OCI-M2 (cell line): ENCODE measurements around the gene COG6.

Experiments
- DNase-seq: peaks from one replicate; lab custom pipeline; 2025; ENCODE audit not compliant: unreplicated experiment; lab: John Stamatoyannopoulos, UW

The COG6 gene

DNA sequence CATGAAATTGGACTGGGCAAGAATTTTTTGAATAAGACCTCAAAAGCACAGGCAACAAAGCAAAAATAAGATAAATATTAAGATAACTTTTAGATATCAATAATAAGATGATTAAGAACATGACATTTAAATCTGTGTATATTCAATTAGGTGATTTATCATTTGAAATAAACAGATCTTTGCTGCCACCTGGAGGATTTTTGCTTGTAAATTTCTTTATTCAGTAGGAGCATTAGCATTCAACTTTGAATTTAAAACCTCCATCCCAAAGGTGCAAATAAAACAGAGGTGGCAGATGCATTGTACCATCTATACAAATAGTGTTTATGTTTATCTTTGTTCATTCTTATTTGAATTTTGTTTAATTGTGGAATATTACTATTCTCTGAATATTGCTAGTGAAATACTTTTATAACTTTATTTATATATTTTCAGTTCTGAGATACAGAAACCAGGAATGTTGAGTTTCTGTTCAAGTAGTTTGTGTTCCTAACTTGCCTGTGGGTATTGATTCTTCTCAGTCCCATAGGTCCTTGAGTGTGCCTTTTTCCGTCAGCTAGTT, 20.9 kb downstream of the COG6 start:
- DNase-seq, result no peak

DNA sequence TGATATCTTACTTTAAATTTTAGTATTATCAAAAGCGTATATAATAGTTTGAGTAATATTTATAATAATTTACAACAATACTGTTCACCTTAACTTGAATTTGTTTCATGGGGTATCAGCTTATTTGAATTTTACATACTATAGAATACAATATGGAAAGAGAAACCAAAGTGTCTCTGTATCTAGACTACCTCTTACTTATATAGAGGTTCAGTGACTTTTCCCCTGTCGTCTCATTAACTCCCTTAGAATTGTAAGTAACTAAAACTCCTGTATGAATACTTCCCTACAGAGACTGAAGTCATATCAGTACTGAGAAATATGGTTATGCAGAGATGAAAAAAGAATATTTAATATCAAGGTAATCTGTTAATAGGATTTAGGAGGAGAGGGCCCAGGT, 26.8 kb downstream of the COG6 start:
- no peak for DNase-seq

DNA sequence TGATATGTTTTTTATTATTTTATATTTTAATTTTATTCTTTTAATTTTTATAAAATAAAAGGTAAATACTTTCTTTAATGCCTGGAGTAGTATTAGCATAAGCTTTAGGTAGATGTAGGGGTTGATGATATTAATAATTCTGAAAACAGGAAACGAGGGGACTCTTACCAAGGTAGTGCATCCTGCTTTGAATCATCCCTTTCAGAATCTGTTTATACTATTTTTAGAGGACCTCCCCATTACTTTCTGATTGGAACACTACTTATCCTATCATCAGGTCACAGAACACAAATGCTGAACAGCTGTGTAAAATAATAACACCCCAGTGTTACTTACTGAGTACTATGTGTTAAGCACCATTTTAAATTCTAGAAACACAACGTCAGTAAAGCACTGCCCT, 27.3 kb downstream of the COG6 start:
- no peak for DNase-seq

DNA sequence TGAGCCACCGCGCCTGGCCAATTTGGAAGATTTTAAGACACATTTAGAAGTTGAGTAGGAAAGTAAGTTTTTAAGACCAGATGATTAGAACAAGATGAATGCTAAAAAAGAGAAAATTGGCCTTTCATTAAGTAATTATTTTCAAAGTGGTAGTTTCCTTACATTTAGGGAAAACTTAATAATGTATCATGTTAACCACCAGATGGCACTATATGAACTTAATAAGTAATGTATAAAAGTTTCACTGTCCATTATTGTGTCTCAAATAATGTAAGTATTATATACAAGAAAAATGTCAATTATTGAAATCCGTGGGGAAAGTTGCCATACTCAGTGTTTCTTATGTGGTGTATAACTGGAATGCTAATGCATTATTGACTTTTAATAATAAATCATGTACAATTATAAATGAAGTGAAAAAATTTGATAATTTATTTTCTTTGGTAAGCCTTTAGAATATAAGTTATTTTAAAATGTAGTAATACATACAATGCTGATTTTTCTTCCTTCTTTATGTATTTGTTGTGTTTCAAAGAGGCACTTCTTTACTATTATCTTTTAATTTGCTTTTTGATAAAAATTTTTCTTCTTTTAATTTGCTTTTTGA, 29.2 kb downstream of the COG6 start:
- DNase-seq, result no peak

DNA sequence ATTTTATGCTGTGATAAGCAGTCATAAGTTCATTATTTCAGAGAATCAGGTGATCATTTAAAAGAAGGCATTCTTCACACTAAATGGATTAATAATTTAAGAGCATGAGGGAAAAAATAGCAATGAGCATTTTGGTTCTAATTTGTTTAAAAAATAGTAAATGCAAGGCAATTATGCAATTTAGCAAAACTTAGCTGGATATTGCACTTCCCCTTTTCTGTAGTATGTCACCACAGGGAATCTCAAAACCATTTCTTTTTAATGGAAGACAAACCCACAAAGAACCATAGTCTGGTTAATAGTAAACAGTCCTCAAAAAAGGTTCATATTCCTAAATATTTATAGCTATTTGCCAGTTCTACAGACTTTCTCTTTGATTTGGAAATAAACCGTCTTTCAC, 30.2 kb downstream of the COG6 start:
- DNase-seq, result no peak

DNA sequence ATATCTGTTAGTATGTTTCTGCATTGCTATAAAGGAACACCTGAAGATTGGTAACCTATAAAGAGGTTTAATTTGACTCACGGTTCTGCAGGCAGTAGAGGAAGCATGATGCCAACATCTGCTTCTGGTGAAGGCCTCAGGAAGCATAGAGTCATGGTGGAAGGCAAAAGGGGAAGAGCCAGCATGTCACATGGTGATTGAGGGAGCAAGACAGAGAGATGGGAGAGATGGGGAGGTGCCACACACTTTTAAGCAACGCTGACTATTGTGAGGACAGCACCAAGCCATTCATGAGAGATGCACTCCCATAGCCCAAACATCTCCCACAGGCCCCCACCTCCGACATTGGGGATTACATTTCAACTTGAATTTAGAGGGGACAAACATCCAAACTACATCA, 32.8 kb downstream of the COG6 start:
- no peak for DNase-seq

DNA sequence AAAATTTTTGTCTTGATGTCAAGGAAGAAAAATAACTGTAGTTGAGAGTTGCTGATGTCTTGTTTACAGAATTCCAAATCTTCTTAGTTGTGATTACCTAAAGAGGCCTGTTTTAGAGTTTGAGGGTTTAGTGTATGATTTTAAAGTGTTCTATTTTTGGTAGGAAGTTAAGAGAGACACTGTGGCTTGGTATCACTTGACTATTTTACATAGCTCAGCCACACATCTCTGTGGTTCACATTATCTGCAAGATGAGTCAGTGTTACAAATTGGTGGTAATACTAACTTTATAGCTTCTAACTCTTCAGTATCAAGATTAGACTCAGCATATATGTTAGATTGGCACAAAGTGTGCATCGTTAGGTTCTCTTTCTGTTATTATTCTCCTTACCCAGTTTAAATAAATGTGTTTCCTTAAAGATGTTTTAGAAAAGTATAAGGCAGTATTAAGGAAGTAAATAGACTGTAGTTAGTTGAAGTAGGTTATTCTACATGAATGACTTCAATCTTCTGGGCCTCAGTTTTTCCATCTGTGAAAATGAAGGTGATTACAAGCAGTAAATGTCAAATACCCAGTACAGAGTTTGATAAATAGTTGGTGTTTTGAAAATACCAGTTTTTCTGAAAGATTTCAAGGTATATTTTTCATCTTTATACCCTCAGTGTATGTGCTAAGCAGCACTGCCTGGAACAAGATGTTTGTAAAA, 33.4 kb downstream of the COG6 start:
- no peak for DNase-seq

DNA sequence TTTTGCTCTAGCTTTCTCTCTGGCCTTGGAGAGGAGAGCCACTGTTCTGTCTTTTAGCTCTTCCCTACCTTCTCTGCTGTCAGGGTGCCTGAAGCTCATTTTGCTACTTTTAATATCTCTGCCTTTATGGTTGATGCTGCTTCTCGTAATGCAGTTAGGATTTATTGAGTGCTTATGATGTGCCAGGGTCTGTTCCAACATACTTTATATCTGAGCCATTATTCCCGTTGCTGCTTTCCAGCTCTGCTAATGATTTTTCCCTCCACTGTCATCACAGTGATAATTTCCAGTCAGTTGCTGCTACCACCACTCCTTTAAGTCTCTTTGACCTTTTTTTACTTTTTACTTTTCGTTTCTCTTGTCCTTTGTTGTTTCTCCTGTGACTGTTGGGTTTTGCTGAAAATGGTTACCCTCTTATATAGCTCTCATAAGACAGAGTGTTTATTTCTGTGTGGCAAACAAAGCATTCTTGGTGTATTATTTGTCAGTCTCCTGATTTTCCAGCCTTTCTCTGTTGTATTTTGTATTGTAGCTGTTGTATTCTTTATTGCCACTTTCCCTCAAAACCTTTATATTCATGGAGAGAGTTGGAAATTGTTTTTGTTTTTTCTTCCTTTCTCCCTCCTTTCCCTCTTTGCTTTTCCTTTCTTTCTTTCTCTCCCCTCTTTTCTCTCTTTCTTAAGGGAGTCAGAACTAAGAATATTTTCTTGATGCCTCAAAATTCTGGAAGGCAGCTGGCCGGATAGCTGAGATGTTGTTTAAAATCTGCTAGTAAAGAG, 37.4 kb downstream of the COG6 start:
- DNase-seq, result no peak

DNA sequence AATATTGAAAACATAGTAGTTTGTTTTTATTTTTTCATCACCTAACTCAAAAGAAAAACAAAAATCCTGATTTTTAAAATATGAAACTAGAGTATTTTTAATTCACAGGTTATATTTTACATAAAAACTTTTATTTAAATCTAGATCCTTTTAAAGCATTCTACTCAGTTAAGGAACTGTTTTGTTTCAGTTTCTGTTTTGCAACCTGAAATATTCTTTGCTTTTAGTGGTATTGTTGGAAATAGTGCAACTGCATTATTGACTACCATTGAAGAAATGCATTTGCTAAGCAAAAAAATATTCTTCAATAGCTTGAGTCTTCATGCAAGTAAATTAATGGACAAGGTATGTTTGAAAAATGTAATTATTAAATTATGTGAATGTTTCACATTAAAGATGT, 43.8 kb downstream of the COG6 start:
- DNase-seq, result no peak

DNA sequence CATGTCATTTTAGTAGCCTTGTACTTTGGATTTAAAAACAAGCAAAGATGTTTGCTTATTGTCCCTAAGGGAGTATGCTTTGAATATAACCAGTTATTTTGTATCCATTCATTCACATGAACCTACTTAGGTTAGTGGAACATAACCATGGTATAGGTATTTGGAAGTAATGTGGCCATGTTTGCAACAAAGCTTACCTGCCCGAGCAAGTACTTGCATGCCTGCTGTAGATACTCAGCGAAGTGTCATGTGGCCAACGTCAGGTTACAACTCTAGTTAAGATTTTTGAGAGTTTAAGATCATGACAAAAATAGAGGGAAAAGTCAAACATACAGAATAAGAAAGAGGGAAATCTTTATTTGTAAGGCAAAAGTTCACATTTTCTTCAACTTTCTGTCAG, 57.2 kb downstream of the COG6 start:
- DNase-seq, result no peak

DNA sequence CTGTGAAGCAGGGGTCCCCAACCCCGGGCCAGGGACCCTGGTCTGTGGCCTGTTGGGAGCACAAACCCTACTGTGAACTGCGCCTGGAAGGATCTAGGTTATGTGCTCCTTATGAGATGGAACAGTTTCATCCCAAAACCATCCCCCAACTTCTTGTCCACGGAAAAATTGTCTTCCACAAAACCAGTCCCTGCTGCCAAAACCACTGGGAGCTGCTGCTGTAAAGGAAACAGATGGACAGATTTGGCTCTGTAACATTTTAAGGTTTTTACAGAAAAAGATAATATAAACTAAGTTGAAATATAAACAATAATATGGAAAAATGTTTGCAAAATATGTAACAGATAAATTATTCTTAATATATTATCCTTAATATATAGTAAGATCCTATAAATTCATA, 73.7 kb downstream of the COG6 start:
- no peak for DNase-seq

DNA sequence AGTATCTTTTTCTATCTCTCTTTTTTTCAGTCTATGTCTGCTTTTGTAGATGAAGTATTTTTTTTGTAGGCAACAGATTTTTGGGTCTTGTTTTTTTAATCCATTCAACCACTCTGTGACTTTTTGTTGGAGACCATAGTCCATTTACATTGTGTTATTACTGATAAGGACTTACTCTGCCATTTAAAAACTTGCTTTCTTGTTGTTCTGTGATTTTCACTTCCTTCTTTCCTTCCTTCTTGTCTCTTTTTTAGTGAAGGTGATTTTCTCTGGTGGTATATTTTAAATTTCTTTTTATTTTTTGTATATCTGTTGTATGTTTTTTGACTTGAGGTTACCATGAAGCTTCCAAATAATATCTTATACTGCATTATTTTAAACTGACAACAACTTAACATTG, 79.5 kb downstream of the COG6 start:
- no peak for DNase-seq

DNA sequence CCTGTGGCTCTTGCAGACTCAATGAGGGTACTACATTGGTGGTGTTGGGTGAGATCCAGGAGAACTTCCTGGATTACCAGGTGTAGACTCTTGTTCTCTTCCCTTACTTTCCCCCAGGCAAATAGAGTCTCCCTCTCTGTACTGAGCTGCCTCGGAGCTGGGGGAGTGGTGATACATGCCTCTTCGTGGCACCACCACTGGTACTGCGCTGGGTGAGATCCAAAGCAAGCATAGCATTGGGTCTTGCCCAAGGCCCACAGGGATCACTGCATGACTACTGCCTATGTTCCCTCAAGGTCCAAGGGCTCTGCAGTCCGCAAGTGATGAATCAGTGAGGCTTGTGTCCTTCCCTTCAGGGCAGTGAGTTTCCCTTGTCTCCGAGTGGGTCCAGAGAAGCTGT, 81.6 kb downstream of the COG6 start:
- DNase-seq, result no peak

DNA sequence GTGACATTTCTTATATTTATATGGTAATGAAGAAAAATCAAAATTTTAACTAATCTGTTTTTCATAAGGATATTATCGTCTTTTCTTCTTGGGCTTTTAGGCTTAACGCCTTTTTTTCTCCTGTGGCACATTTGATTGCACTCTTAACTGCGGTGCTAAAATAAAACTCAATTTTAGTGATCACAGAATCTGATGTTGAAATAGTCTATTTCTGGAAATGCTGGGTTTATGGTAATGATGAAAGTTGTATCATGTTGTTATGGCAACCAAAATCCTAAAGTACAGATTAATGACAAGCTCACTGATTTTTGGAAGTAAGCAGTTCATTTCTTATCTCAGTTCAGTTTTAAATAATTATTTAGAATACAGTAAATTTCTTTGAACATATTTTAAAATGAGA, 85.3 kb downstream of the COG6 start:
- no peak for DNase-seq

DNA sequence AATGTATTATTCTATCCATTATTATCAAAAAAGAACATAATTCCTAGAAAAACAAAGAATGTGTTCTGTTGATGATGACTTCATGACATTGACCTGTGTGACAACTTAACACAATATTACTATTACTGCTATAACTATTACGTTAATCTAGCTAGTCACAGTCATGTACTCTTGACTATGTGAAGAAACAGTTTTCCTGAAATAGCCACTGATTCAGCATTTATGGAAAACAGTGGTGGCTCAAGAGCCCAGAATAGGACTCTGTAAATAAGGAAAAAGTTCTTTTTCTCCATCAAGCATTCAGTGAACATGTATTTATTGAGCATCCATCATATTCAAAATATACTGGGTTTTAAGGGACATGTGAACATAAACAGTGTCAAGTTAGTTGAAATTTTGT, 93.5 kb downstream of the COG6 start:
- DNase-seq, result no peak

DNA sequence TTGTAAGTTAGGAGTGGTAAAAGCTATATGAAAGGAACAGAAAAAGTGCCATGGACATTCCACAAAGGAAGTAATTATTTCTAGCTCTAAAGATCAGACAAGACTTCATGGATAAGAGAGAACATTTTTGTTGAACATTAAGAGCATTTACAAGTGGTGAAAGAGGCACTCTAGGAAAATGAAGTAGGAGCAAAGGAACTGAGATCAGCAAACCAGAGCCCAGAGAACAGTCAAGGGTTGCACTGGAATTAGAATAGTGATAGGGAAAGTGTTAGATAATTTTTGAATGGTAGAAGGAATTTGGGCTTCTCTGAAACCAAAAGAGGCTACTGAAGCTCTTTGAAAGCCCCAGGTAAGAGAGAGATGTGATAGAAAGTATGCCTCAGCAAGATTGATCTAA, 94.1 kb downstream of the COG6 start:
- no peak for DNase-seq

DNA sequence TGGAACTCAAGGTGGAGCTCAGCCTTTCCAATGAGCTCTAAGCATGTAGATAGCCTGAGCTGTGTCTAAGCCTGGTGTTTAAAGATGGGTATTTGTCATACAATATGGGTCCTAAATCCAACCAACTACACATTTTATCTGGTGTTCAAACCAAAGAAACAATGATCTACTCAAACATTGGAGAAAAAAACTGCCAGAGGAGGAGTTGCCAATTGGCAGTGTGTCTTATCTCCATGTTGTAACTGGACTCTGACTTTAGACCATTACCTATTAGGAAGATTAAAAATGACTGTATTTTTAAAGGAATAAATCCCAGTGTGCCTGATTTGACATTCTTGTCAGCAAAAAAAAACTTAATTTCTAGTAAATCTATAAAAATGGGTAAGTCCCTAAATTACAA, 96.3 kb downstream of the COG6 start:
- DNase-seq, result no peak

DNA sequence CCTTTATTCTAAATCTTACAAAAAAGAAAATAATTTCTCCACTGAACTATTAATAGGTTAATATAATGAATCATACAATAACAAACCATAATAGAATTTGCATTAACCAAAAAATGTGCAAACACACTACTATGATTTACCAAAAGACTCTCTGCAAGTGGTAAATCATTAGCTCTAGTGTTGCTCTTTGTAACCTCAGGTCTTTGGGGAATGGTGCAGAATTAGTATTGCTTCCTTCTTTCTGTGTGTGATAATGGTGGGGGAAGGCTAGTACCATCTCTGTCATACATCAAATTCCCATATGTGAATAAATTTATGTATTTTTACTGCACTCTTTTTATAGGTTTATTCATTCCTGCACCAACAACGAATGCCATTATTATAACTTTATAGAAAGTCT, 105.1 kb downstream of the COG6 start:
- no peak for DNase-seq

DNA sequence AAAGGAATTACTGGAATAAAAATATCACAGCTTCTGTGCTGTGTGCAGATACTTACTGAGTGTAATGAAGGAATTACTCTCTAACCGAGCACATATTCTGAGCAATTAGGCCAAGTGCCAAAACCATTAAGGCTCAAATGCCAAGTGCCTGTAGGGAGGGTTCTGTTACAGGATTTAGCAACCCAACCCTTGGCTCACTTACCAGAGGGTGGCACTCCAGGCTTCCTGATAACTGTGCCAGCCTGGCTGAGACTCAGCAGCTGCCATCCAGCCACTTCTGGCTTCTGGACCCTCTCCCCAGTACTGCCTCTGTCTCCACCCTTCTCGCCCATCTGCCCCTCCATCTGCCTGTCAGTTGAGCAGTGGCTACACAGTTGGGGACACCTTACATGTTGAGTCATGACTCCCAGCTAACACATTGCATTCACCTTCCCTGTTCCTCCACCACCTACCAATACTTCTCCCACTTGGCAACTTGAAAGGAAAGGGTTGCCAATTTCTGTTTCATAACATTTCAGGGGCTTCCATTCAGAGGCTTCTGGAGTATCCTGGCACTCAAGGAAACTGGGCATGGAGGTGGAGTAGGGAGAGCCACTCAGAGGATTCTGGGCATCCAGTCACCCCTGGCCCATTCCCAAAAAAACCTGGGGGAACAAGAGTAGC, 110.5 kb downstream of the COG6 start:
- no peak for DNase-seq

DNA sequence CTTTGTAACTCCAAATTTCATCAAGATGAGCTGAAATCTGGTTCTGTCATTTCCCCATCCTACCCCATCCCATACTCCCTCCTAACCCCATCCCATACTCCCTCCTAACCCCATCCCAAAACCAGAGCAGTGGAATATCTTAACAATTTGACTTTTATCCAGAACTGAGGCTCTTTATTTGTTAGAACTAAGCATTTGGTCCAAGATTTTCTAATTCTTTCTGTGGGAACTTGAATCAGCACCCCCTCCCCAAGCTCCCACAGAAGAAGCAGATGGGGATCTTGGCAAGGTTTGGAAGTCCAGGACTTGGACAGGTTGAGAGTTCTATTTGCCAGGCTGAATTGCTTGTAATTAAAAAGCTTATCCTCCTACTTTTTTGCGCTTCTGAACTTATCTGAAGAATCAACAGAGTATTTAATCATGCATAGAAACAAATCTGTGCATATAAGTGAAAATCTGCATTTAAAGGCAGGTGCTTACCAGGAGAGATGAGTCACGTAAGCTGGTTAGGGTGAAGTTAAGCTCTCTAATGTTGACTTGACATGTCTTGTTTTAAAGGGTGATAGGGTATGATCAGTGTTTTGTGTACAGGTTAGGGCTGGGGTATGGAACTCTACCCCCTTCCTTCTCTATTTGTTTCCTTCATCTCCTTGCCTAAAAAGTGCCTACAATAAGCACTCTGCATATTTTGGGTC, 111.1 kb downstream of the COG6 start:
- no peak for DNase-seq
